NCI-H1048 (cell line): ENCODE data around the gene MIDN.

Experiments used
- DNase-seq: peaks from one replicate; lab custom pipeline; 2025; lab: John Stamatoyannopoulos, UW

The MIDN gene

GRCh38 chr19:1233115-1233667 is 15.2 kb upstream of the MIDN start:
- DNase-seq: no peak

DNA sequence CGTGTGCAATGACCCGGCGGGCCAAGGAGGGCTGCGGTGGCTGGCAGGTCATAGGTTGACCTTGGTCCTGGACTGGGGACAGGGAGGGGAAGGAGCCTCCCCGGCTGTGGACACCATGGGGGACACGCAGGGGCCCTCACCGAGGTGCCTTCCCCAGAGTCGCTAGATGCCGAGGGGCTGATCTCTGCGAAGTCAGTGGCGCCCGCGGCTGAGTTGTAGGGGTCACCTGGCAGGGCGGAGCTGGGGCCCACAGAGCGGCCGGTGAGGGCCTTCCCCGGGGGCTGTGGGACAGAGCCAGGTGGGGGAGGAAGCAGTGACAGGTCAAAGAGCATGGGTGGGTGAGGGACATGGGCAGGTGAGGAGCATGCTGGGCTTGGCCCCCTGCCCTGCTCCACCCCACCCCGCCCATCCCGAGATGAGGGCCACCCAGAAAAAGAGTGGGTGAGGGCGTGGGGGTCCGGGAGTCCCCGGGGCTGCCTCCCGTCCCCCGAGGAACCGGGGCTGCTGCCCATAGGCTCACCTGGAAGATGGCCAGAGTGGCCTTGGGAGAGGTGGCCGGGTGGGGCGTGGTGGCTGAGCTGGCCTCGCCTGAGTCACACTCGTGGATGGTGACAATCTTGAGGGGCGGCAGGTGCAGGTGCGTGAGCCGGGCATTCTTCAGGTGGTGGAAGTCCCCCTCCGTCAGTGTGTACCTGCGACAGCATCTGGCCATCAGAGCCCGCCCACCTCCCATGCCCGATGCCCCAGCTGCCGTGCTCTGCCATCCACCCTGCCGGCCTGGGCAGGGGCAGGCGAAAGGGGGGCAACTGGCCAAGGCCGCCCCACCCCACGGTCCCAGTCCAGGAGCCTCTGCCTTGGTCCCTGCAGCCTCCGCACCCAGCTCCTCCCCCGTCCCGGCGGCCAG is 14.1 kb upstream of the MIDN start:
- DNase-seq: no peak

DNA sequence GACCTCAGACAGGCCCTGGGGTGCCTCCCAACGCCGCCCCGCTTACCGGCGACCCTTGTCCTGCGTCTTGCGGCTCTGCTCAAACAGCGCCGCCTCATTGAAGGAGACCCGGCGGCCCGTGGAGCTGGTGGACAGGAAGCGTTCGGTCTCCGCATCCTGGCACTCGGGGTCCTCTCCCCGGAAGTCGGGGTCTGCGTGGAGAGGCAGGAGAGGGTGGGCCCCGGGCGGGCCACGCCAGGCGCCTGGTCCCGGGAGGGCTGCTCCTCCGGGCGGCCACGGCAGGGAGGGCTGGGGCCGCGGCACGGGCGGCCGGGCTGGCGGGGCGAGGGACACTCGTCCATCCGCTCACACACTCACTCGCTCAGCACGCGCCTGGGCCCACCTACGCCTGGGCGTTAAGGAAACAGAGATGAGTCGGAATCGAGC is 13.4 kb upstream of the MIDN start:
- no peak for DNase-seq

DNA sequence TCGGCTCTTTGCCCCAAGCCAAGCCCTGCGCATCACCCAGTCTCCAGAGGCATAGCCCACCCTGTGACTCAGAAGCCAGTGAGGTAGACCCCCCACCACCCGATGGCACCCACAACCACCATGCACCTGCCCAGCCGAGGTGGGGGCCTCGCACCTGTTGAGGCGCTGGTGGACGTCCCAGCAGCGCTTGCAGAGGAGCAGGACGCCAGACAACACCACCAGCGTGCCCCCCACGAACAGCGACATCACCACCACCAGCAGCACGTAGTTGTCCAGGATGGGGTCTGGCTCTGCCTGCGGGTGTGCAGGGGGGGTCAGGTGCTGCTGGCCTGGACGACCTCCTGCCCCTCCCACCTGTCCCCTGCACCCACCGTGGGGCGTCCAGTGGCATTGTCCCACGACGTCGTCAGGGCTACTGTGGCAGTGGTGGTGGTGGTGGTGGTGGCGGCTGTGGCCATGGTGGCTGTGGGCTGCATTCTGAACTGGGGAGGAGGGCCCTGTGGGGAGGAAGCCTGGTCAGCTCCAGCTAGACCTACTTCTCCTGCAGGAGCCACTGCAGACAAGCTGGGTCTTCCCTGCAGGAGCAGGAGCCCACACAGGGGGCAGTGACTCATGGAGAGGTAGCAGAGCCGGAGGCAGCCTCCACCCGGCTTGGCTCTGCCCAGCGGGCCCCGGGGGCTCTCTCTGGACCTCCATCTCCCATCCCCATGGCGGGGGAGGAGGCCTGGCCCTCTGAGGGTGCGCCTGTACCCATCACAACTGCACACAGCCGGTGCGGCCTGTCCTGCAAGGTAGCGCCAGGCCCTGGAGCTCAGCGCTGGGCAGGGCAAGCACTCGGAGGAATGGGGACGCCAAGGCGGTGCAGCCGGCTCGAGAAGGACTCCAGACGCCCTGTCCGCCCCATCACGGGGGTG is 12.5 kb upstream of the MIDN start:
- no peak for DNase-seq

DNA sequence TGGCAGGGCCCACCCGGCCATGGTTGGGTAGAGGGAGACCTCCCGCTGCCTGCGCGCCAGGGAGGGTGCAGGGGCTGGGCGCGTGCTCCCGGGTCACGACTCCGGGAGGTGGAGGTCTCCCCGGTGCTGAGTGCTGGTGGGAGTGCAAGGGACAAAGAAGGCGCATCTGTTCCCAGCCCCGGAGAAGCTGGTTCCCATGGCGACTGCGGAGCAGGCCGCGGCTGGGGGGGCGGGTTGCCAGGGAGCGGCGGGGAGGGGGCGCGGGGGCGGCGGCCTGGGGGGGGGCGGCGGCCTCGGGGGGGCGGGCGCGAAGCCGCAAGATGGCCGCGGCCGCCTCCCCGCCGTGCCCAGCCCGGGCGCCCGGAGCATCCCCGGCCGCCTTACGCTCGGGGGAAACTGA is 11.8 kb upstream of the MIDN start:
- no peak for DNase-seq

- DNase-seq: no peak
Measured at GRCh38 chr19:1237027-1237659, 11.2 kb upstream of the MIDN start.

DNA sequence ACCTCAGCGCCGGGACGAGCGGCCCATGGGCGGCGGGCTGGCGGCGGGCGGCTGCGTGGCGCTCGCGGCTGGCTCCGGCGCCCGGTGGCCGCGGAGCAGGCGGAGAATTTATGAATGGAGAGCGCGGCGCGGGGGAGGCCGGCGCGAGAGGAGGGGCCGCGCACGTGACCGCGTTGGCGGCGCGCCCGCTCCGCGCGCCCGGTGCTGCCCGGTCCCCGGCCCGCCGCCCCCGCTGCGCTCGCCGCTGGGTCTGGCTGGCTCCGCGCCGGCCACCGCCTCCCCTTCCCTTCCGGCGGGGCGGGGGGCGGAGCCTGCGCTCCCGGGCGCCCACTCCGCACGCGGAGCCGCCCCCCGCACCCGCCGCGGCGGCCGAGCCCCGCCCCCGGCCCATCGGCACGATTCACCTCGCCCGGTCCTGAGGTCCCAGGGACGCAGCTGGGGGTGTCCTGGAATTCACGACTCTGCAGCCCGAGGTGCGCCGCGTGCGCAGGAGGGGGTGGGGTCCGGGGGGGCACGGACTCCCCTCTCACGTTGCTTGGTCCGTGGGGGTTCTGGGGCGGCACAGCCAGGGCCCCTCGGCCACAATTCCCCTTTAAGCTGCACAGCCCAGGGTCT is 10.5 kb upstream of the MIDN start, which contains the start of gene CBARP:
CBARP (minus strand) TSS at position 252 of the 615 bp plus-strand sequence. CDS start 1,905 bp downstream, outside the sequence.
- no peak for DNase-seq

DNA sequence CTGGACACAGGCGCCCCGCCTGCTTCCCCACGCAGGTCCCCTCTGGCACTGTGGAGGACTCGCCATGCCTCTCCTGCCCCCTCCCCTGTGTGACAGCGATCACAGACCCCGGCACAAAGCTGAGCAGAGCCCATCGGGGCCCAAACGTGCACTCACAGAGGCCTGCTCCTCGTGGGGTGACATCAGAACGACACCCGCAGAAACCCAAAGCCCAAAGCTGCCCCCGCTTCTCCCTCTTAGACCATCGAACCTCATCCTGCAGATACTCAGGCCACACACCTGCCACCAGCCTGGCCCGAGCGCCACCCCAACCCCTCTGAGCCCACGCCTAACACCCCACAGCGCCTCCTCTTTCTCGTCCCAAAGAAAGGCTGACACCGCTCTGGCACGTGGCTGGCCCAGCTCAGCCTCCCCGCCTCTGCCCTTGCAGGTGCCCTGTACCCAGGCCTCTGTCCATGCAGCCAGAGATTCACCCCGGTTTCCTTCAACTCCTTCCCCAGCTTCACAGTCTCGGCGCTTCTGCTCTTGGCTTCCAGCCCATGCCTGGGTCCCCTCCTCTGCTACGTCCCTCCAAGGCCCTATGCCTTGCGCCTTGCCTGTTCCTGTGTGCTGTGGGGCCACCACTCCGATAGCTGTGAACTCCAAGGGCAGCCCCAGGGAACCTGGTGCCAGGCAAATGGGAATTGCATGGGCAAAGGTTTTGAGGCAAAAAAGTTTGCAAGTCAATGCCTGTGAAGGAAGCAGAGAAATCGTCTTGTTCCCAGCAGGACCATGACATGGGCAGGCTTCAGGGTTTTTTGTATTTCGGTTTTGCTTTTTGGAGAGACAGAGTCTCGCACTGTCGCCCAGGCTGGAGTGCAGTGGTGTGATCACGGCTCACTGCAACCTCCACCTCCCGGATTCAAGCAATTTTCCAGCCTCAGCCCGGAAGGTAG is 9.7 kb upstream of the MIDN start:
- no peak for DNase-seq

DNA sequence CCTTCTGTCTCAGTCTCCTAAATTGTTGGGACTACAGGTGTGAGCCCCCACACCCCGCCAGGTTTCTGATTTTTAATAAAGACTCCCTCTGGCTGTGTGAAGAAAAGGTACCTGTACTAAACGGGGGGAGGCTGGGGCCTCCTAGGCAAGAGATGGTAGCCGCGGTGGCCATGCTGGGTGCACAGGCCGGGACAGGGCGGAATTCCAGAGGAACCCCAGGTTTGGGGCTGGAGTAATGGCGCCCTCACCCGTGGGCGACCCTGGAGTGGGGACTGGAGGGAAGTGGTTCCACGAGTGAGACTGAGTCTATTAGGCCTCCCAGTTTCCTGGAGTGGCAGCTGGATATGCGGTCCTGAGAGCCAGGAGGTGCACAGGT is 9.0 kb upstream of the MIDN start:
- no peak for DNase-seq

DNA sequence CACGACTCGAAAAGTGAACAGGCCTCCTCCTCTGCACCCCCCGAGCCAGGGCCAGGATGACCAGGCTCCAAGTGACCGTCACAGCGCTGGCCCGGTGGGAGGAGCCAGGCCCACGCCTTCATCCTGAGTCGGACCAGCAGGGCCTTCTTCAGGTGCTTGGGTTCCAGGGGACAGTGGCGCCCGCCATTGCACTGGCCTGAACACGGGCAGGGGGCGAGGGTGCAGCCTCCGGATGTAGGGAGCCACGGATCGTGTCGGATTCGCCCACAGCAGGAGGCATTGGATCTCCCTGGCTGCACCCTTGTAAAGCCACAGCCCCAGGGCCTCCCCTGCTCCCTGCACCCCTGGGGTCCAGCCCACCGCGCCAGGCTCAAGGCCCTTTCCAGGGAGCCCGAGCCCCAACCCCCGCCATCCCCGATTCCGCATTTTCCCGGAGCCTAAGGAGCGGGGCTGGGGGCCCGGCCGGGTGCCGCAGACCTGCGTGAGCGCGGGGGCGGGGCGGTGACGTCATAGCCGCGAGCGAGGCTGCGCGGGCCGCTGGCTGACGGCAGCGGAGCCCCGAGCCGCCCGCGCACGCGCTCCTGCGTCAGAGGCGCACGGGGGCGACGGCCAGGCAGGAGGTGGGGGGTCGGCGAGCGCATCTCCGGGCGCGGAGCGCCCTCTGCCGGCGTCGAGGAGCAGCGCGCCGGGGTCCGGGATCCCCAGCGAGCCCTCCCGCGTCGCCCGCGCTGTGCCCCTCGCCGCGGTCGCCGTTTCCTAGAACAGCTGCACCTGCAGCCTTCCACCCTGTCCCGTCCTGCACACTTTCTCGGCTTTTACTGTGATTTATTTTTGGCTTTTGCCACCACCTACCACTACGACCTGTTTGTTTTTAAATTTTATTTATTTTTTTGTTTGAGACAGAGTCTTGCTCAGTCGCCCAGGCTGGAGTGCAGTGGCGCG is 8.3 kb upstream of the MIDN start:
- peak; percentile 84 for DNase-seq

- no peak for DNase-seq
Measured at GRCh38 chr19:1240925-1241324, 7.5 kb upstream of the MIDN start.

GRCh38 chr19:1241417-1242095 is 6.8 kb upstream of the MIDN start, which contains the start of gene ATP5F1D:
Gene ATP5F1D (plus strand): TSS chr19:1241751. CDS start chr19:1241851, 100 bp downstream.
- DNase-seq: peak; percentile 93

DNA sequence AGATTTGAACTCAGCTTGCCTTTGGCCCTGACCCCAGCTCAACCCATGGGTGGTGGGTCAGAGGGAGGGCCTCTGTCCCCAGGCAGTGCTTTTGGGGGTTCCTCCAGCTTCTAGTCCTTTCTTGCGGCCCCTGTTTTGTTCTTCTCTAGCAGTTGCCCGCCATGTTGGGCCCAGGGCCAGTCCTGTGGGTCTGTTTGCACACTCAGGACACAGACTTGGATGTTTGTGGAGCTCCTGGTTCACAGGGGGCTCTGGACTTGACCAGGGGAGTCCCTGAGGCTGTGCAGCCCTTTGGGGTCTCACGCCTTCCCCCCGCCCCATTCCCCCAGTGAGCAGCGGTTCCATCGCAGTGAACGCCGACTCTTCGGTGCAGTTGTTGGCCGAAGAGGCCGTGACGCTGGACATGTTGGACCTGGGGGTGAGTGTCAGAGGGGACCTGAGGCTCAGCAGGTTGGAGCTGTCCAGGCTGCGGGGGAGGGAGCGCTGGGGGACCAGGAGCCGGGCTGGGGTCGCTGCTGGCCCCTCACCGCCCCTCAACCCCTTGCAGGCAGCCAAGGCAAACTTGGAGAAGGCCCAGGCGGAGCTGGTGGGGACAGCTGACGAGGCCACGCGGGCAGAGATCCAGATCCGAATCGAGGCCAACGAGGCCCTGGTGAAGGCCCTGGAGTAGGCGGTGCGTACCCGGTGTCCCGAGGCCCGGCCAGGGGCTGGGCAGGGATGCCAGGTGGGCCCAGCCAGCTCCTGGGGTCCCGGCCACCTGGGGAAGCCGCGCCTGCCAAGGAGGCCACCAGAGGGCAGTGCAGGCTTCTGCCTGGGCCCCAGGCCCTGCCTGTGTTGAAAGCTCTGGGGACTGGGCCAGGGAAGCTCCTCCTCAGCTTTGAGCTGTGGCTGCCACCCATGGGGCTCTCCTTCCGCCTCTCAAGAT is 4.4 kb upstream of the MIDN start:
- DNase-seq: peak; percentile 45

- DNase-seq: no peak
Measured at GRCh38 chr19:1244693-1245451, 3.5 kb upstream of the MIDN start.

DNA sequence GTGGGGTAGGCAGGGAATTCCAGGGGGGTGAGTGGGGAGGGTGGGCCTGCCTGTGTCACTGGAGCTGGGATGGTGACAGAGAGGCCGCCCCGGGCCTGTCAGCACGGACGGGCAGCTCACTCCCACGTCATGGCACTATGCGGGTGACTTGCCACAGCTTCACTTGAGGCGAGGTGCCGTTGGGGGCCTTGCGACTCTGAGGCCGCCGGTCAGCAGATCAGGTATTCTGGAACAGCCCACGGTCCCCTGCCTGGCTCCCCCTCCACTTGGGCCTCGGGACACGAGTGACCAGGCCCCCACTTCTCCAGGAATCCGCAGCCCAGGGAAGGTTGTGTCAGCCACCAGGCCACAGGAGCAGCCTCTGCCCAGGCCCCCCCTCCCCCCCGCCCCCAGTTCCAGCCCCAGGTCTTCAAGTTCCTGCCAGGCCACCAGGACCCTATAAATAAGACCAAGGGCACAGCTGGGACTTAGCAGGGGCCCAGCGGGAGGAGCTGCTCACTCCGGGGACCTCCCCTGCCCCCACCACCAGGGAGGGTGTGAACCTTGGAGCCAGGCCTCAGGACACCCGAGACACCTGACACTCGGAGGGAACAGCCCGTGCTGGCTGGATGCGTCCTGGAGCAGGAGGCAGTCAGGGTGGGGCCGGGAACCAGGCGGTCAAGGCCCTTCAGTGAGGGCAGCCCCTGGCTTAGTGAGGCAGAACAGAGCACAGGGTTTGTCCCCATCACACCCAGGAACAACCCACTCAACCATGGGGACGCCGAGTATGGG is 2.7 kb upstream of the MIDN start:
- no peak for DNase-seq
